ENCODE results near the gene AXIN1. TPM values are rescaled to one million over a fixed set of nuclear protein-coding genes. Genes with fewer than 3 reads are reported as not detected.
A peak's percentile ranks its signal among the peaks of the same experiment; 100 is the strongest.
"Not testable (repeated sequence)": the region's sequence is repeated elsewhere in the genome, so short reads cannot be mapped to it uniquely, and the experiment has no call there.

AXIN1 gene
- total RNA-seq, 2 donors from 2014 or later, result 31.2 to 35.2 TPM

GRCh38 chr16:387761-388666 is 35.5 kb upstream of the AXIN1 start:
- peak overlapping the region; percentile 78 to 83 for H3K27ac ChIP-seq
- WGBS, result 15% methylated on average over 20 of the region's 20 CpGs
- H3K27me3 ChIP-seq (replicated peaks; ENCODE audit: insufficient read depth); H3K4me3 ChIP-seq; H3K36me3 ChIP-seq; H3K4me1 ChIP-seq (replicated peaks); intact Hi-C loops (cut with DNase I); H3K9me3 ChIP-seq: not testable (repeated sequence)
- DNase-seq (ENCODE audit: low spot score), result peak; percentile 58
- TF ChIP-seq POLR2AphosphoS5 (IDR thresholded peaks at IDR 0.05), result peak; percentile 76

GRCh38 chr16:386641-387156 is 34.2 kb upstream of the AXIN1 start:
- no peaks in the 10 kb centered on the region for H3K9me3 ChIP-seq
- no peaks in the 10 kb centered on the region for H3K27me3 ChIP-seq (replicated peaks; ENCODE audit: insufficient read depth)
- TF ChIP-seq CTCF (IDR thresholded peaks at IDR 0.05) (peak in 1 of 4 experiments; percentile 6), POLR2A (IDR thresholded peaks at IDR 0.05) (no peak), POLR2AphosphoS5 (IDR thresholded peaks at IDR 0.05) (peak; percentile 19)
- intact Hi-C loops (cut with DNase I), result no loop called here
- no peaks in the 10 kb centered on the region for H3K4me1 ChIP-seq (replicated peaks)
- peak overlapping the region; percentile 78 to 83 for H3K27ac ChIP-seq
- no peak for DNase-seq (ENCODE audit: low spot score)
- no peak overlapping the region for H3K4me3 ChIP-seq
- WGBS, result 35% methylated on average over 19 of the region's 19 CpGs
- no peaks in the 10 kb centered on the region for H3K36me3 ChIP-seq

GRCh38 chr16:383326-384051 is 31.0 kb upstream of the AXIN1 start:
- intact Hi-C loops (cut with DNase I), result no loop called here
- Histone ChIP-seq H3K4me1 (replicated peaks) (peaks cover 14% of the 10 kb centered on the region), H3K4me3 (peak overlapping the region; percentile 72 to 92), H3K27me3 (replicated peaks; ENCODE audit: insufficient read depth) (no peaks in the 10 kb centered on the region), H3K9me3 (no peaks in the 10 kb centered on the region), H3K36me3 (no peaks in the 10 kb centered on the region), H3K27ac (peak overlapping the region; percentile 86 to 97)
- TF ChIP-seq POLR2AphosphoS5 (IDR thresholded peaks at IDR 0.05), result peak; percentile 79
- TF ChIP-seq POLR2A (IDR thresholded peaks at IDR 0.05), result peak; percentile 69
- no peak for TF ChIP-seq CTCF (IDR thresholded peaks at IDR 0.05)
- WGBS, result 29% methylated on average over 33 of the region's 33 CpGs
- peak; percentile 76 for DNase-seq (ENCODE audit: low spot score)

- WGBS, result under 1% methylated on average over 79 of the region's 123 CpGs
- H3K27me3 ChIP-seq (replicated peaks; ENCODE audit: insufficient read depth), result no peaks in the 10 kb centered on the region
- H3K9me3 ChIP-seq, result no peaks in the 10 kb centered on the region
- no peaks in the 10 kb centered on the region for H3K36me3 ChIP-seq
- intact Hi-C loops (cut with DNase I), result no loop called here
- TF ChIP-seq CTCF (IDR thresholded peaks at IDR 0.05) (no peak), POLR2A (IDR thresholded peaks at IDR 0.05) (peak; percentile 55), POLR2AphosphoS5 (IDR thresholded peaks at IDR 0.05) (no peak)
- peaks cover 14% of the 10 kb centered on the region for H3K4me1 ChIP-seq (replicated peaks)
- peak within 1 kb of the TSS; percentile 72 to 92 for H3K4me3 ChIP-seq
- DNase-seq (ENCODE audit: low spot score), result peak; percentile 67
- H3K27ac ChIP-seq, result peak within 1 kb of the TSS; percentile 86 to 97
Measured at GRCh38 chr16:381789-382717, 29.5 kb upstream of the AXIN1 start, which contains the start of gene PGAP6. TSS of gene PGAP6 (minus strand) at chr16:381978. CDS start at chr16:381821, 157 bp downstream.

Data from prostate gland (tissue), 2 donors.